ENCODE measurements around the gene PLCH1. TPM values are rescaled to one million over a fixed set of nuclear protein-coding genes. Genes with fewer than 3 reads are reported as not detected.

The PLCH1 gene
- total and polyA plus RNA-seq, 2 donors (not counting 1 experiment from before 2014, with no cell fraction given), result 0.27 TPM; not detected in 1

- H3K4me3 Mint-ChIP-seq, result peak overlapping the region; percentile 14
- Histone ChIP-seq H3K27me3 (replicated peaks in 1 of 4; ENCODE audit: control extremely low read depth in 1 of 4, control insufficient read depth in 3 of 4, insufficient read depth in 4 of 4, low read length in 3 of 4) (peaks cover 0 to 40% (median 18%) of the 10 kb centered on the region in 4 experiments), H2AFZ (ENCODE audit: insufficient read depth, low read depth, low read length, poor library complexity, severe bottlenecking) (no peak overlapping the region), H3K4me1 (ENCODE audit: control insufficient read depth in 2 of 2, insufficient read depth in 2 of 2, low read length in 2 of 2) (peaks cover 14 to 35% of the 10 kb centered on the region in 2 donors), H3K79me2 (ENCODE audit: control insufficient read depth, insufficient read depth, low read length) (no peaks in the 10 kb centered on the region), H3K4me2 (replicated peaks; ENCODE audit: low read depth, low read length, poor library complexity, severe bottlenecking) (no peak overlapping the region), H3K9me3 (ENCODE audit: control extremely low read depth in 1 of 3, control insufficient read depth in 2 of 3, insufficient read depth in 1 of 3, low read length in 2 of 3) (no peaks in the 10 kb centered on the region), H3K36me3 (replicated peaks in 1 of 2; ENCODE audit: control extremely low read depth in 1 of 2, control insufficient read depth in 1 of 2, extremely low read depth in 1 of 2, insufficient read depth in 2 of 2, low read length in 1 of 2) (no peaks in the 10 kb centered on the region), H3K4me3 (ENCODE audit: control extremely low read depth in 1 of 5, extremely low read depth in 1 of 5, insufficient read depth in 1 of 5, low read depth in 2 of 5, low read length in 4 of 5) (no peak overlapping the region), H3K9ac (ENCODE audit: low read length) (no peak overlapping the region), H3K27ac (ENCODE audit: low read length in 2 of 2) (no peak overlapping the region), H4K20me1 (ENCODE audit: control insufficient read depth, insufficient read depth, low read length, poor library complexity, severe bottlenecking) (no peaks in the 10 kb centered on the region)
- peaks cover 31% of the 10 kb centered on the region for H3K4me1 Mint-ChIP-seq
- intact Hi-C loops (cut with micrococcal nuclease), result no loop called here
- ChIA-PET CTCF (no interaction called here), POLR2A (no interaction called here)
- 100% methylated on average over 1 of the region's 5 CpGs for WGBS (ENCODE audit: insufficient coverage)
- H3K9me3 Mint-ChIP-seq (ENCODE audit: insufficient read depth), result no peaks in the 10 kb centered on the region
- DNase-seq, result no peak
- no peak for ATAC-seq (ENCODE audit: low read depth)
- no peak overlapping the region for H3K27ac Mint-ChIP-seq
- H3K27me3 Mint-ChIP-seq, result peaks cover 44% of the 10 kb centered on the region
- TF ChIP-seq, protein P1, sequence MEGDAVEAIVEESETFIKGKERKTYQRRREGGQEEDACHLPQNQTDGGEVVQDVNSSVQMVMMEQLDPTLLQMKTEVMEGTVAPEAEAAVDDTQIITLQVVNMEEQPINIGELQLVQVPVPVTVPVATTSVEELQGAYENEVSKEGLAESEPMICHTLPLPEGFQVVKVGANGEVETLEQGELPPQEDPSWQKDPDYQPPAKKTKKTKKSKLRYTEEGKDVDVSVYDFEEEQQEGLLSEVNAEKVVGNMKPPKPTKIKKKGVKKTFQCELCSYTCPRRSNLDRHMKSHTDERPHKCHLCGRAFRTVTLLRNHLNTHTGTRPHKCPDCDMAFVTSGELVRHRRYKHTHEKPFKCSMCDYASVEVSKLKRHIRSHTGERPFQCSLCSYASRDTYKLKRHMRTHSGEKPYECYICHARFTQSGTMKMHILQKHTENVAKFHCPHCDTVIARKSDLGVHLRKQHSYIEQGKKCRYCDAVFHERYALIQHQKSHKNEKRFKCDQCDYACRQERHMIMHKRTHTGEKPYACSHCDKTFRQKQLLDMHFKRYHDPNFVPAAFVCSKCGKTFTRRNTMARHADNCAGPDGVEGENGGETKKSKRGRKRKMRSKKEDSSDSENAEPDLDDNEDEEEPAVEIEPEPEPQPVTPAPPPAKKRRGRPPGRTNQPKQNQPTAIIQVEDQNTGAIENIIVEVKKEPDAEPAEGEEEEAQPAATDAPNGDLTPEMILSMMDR (IDR thresholded peaks at IDR 0.05), result no peak
- no peak for TF ChIP-seq EZH2 (IDR thresholded peaks at IDR 0.05; ENCODE audit: borderline replicate concordance, insufficient read depth, low read depth, low read length, poor library complexity, severe bottlenecking)
Observed at GRCh38 chr3:155742349-155742965, 2.4 kb downstream of the PLCH1 start.

- no peaks in the 10 kb centered on the region for H3K9me3 ChIP-seq (ENCODE audit: control extremely low read depth in 1 of 3, control insufficient read depth in 2 of 3, insufficient read depth in 1 of 3, low read length in 2 of 3)
- peaks cover 14 to 35% of the 10 kb centered on the region in 2 donors for H3K4me1 ChIP-seq (ENCODE audit: control insufficient read depth in 2 of 2, insufficient read depth in 2 of 2, low read length in 2 of 2)
- Mint-ChIP-seq H3K9me3 (ENCODE audit: insufficient read depth) (no peaks in the 10 kb centered on the region), H3K4me1 (peaks cover 31% of the 10 kb centered on the region), H3K4me3 (no peak overlapping the region), H3K27ac (no peak overlapping the region), H3K27me3 (peaks cover 44% of the 10 kb centered on the region)
- no peak overlapping the region for H3K4me2 ChIP-seq (replicated peaks; ENCODE audit: low read depth, low read length, poor library complexity, severe bottlenecking)
- H3K79me2 ChIP-seq (ENCODE audit: control insufficient read depth, insufficient read depth, low read length), result no peaks in the 10 kb centered on the region
- DNase-seq (no peak), ATAC-seq (ENCODE audit: low read depth) (no peak)
- intact Hi-C loops (cut with micrococcal nuclease), result no loop called here
- H3K4me3 ChIP-seq (ENCODE audit: control extremely low read depth in 1 of 5, extremely low read depth in 1 of 5, insufficient read depth in 1 of 5, low read depth in 2 of 5, low read length in 4 of 5), result no peak overlapping the region
- TF ChIP-seq, protein P1 (IDR thresholded peaks at IDR 0.05), result no peak
- TF ChIP-seq EZH2 (IDR thresholded peaks at IDR 0.05; ENCODE audit: borderline replicate concordance, insufficient read depth, low read depth, low read length, poor library complexity, severe bottlenecking), result no peak
- H3K36me3 ChIP-seq (replicated peaks in 1 of 2; ENCODE audit: control extremely low read depth in 1 of 2, control insufficient read depth in 1 of 2, extremely low read depth in 1 of 2, insufficient read depth in 2 of 2, low read length in 1 of 2), result no peaks in the 10 kb centered on the region
- H4K20me1 ChIP-seq (ENCODE audit: control insufficient read depth, insufficient read depth, low read length, poor library complexity, severe bottlenecking), result no peaks in the 10 kb centered on the region
- H3K27ac ChIP-seq (ENCODE audit: low read length in 2 of 2), result no peak overlapping the region
- ChIA-PET POLR2A (no interaction called here), CTCF (no interaction called here)
- H3K9ac ChIP-seq (ENCODE audit: low read length), result no peak overlapping the region
- H2AFZ ChIP-seq (ENCODE audit: insufficient read depth, low read depth, low read length, poor library complexity, severe bottlenecking), result no peak overlapping the region
- H3K27me3 ChIP-seq (replicated peaks in 1 of 4; ENCODE audit: control extremely low read depth in 1 of 4, control insufficient read depth in 3 of 4, insufficient read depth in 4 of 4, low read length in 3 of 4), result peaks cover 0 to 40% (median 18%) of the 10 kb centered on the region in 4 experiments
Observed at GRCh38 chr3:155741603-155742002, 3.3 kb downstream of the PLCH1 start.

All from B cell (primary cell).